Measurements from ENCODE around the gene MAP3K12. TPM values are rescaled to one million over a fixed set of nuclear protein-coding genes. Genes with fewer than 3 reads are reported as not detected.

The MAP3K12 gene
- total RNA-seq, 2 donors from 2014 or later = 5.5 to 8.1 TPM

DNA sequence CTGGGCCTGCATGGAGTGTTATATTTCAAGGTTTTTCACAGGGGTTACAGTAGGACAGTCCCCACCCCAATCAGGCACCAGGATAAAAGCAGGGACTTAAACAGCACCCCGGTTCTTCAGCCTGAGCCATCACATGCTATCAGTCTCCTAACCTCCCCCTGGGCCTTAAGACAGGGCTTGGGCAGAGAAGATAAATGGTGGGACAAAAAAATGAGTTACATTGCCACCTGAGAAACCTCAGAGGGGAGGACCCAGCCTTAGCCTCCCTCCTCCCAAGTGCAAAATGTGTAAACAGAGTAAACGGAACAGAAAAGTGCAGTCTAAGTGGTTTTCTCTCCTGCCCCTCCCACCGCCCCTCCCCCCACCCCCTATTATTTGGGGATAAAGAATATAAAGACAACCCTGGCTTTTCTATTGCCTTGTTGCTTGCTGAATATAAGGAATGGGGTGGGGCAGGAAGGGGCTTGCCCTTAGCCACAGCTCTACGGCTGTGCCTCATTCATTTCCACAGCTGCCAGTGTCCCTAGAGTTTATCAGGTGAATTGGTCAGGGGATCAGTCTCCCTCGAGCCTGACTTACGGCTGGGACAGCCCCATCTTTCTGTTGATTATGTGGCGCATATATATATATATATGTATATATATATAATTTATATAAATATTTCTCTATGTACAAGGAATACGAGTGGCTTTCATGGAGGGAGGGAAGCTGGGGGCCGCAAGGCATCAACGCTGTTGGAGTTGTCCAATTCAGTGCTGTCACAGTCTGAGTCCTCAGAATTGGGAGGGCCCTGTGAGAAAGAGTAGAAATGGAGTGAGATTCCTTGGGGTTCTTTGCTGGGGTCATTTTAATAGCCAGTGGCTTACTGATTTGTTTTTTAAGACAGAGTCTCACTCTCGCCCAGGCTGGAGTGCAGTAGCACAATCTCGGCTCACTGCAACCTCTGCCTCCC lies 18.5 kb downstream of the MAP3K12 start:
- H3K9ac ChIP-seq (ENCODE audit: extremely low read depth, low read length, poor library complexity, severe bottlenecking) = no peak overlapping the region
- peaks cover 78% of the 10 kb centered on the region for H3K36me3 Mint-ChIP-seq (ENCODE audit: low read depth)
- no peak for TF ChIP-seq CTCF (conservative IDR thresholded peaks at IDR 0.05)
- no peaks in the 10 kb centered on the region for H3K9me3 ChIP-seq (ENCODE audit: control insufficient read depth, low read length)
- H3K36me3 ChIP-seq (ENCODE audit: control insufficient read depth, insufficient read depth, low read length) = peaks cover 95% of the 10 kb centered on the region
- no peak overlapping the region for H3K4me3 ChIP-seq (ENCODE audit: low read length)
- peak overlapping the region; percentile 86 for H3K27ac Mint-ChIP-seq
- H3K27me3 Mint-ChIP-seq (ENCODE audit: insufficient read depth) = no peaks in the 10 kb centered on the region
- no peak overlapping the region for H3K27ac ChIP-seq (ENCODE audit: low read depth, low read length)
- no peak overlapping the region for H3K4me3 Mint-ChIP-seq
- no peaks in the 10 kb centered on the region for H3K9me3 Mint-ChIP-seq
- peaks cover 31% of the 10 kb centered on the region for H3K4me1 ChIP-seq (ENCODE audit: control insufficient read depth, insufficient read depth, low read length)
- H3K27me3 ChIP-seq (ENCODE audit: control insufficient read depth, insufficient read depth, low read length, poor library complexity, severe bottlenecking) = no peaks in the 10 kb centered on the region
- peak; percentile 54 for DNase-seq
- 80 to 97% methylated on average over 1 to 7 of the region's 12 CpGs for WGBS, 2 experiments (ENCODE audit: insufficient coverage in 1 of 2, insufficient read length in 1 of 2)
- H3K4me1 Mint-ChIP-seq = peaks cover 46% of the 10 kb centered on the region

DNA sequence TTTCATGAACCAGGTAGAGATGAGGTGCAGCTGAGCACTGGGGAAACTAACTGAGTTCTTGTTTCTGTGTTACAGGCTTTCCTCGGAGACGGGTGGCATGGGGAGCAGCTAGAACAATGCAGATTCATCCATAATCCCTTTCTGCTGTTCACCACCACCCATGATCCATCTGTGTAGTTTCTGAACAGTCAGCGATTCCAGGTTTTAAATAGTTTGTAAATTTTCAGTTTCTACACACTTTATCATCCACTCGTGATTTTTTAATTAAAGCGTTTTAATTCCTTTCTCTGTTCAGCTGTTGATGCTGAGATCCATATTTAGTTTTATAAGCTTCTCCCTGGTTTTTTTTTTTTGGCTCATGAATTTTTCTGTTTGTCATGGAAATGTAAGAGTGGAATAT lies 19.9 kb downstream of the MAP3K12 start:
- Mint-ChIP-seq H3K9me3 (no peaks in the 10 kb centered on the region), H3K36me3 (ENCODE audit: low read depth) (peaks cover 80% of the 10 kb centered on the region), H3K27ac (peak overlapping the region; percentile 55), H3K27me3 (ENCODE audit: insufficient read depth) (no peaks in the 10 kb centered on the region), H3K4me1 (peaks cover 59% of the 10 kb centered on the region), H3K4me3 (no peak overlapping the region)
- WGBS, 2 experiments (ENCODE audit: insufficient coverage in 1 of 2, insufficient read length in 1 of 2) = 91 to 100% methylated on average over 3 to 5 of the region's 5 CpGs
- Histone ChIP-seq H3K27me3 (ENCODE audit: control insufficient read depth, insufficient read depth, low read length, poor library complexity, severe bottlenecking) (no peaks in the 10 kb centered on the region), H3K9ac (ENCODE audit: extremely low read depth, low read length, poor library complexity, severe bottlenecking) (no peak overlapping the region), H3K36me3 (ENCODE audit: control insufficient read depth, insufficient read depth, low read length) (peaks cover 96% of the 10 kb centered on the region), H3K4me3 (ENCODE audit: low read length) (no peak overlapping the region), H3K27ac (ENCODE audit: low read depth, low read length) (no peak overlapping the region), H3K9me3 (ENCODE audit: control insufficient read depth, low read length) (no peaks in the 10 kb centered on the region), H3K4me1 (ENCODE audit: control insufficient read depth, insufficient read depth, low read length) (peaks cover 41% of the 10 kb centered on the region)
- no peak for TF ChIP-seq CTCF (conservative IDR thresholded peaks at IDR 0.05)
- no peak for DNase-seq

- Mint-ChIP-seq H3K27ac (peak overlapping the region; percentile 55), H3K4me3 (no peak overlapping the region), H3K9me3 (no peaks in the 10 kb centered on the region), H3K27me3 (ENCODE audit: insufficient read depth) (no peaks in the 10 kb centered on the region), H3K4me1 (peaks cover 62% of the 10 kb centered on the region), H3K36me3 (ENCODE audit: low read depth) (peaks cover 80% of the 10 kb centered on the region)
- Histone ChIP-seq H3K27ac (ENCODE audit: low read depth, low read length) (no peak overlapping the region), H3K4me3 (ENCODE audit: low read length) (no peak overlapping the region), H3K9ac (ENCODE audit: extremely low read depth, low read length, poor library complexity, severe bottlenecking) (no peak overlapping the region), H3K9me3 (ENCODE audit: control insufficient read depth, low read length) (no peaks in the 10 kb centered on the region), H3K4me1 (ENCODE audit: control insufficient read depth, insufficient read depth, low read length) (peaks cover 45% of the 10 kb centered on the region), H3K27me3 (ENCODE audit: control insufficient read depth, insufficient read depth, low read length, poor library complexity, severe bottlenecking) (no peaks in the 10 kb centered on the region), H3K36me3 (ENCODE audit: control insufficient read depth, insufficient read depth, low read length) (peaks cover 96% of the 10 kb centered on the region)
- 93 to 100% methylated on average over 1 of the region's 1 CpG for WGBS, 2 experiments (ENCODE audit: insufficient coverage in 1 of 2, insufficient read length in 1 of 2)
- no peak for TF ChIP-seq CTCF (conservative IDR thresholded peaks at IDR 0.05)
- DNase-seq = no peak
Observed at GRCh38 chr12:53478865-53479264, 20.4 kb downstream of the MAP3K12 start.
